HG03097 (cell line): ENCODE data around the gene FOXO1.

Experiments
- ATAC-seq: cut with Tn5 transposase; IDR thresholded peaks from one replicate; pipeline ENCODE4 v1.9.1; 2021; ENCODE audit not compliant: unreplicated experiment, low FRiP score

FOXO1 gene

DNA sequence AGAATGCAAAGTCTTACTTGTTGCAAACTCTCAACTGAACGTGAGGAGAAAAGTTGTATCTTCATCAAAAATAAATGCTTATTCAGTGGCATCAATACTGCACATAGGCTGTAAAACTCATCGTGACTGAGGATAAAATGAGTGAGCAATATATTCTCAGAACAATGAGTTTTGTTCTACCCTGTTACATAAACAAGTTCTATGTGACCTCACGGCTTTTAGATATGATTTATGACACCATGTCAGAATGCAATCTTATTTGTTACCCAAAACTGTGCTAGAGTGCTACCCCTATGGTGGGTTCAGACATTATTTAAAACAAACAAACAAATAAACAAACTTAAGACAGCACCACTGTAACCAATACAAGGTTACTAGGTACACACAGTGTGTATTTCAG, 55.4 kb downstream of the FOXO1 start:
- ATAC-seq, result no peak

- ATAC-seq, result no peak
Measured at GRCh38 chr13:40609972-40610726, 56.3 kb downstream of the FOXO1 start.

- no peak for ATAC-seq
Measured at GRCh38 chr13:40608308-40608707, 58.1 kb downstream of the FOXO1 start.

GRCh38 chr13:40605573-40605972, 60.9 kb downstream of the FOXO1 start:
- no peak for ATAC-seq

DNA sequence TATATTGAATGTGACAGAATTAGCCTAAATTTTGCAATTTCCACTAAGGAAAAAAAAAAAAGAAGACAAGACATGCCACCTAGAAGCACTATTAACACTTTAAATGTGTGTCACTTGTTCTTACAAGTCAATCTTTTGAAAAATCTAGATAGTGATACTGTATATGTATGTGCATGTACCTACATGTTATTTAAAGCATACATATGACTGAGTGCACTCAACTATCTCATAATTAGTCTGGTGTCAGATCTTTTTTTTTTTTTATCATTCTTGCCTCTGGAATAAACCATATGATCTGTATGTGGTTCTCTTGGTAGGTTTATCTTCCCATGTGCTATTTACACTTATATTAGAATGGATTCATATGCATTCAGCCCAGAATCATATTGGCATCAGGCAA, 62.3 kb downstream of the FOXO1 start:
- ATAC-seq, result no peak

GRCh38 chr13:40600149-40600751, 66.2 kb downstream of the FOXO1 start:
- no peak for ATAC-seq

GRCh38 chr13:40599747-40600146, 66.7 kb downstream of the FOXO1 start:
- no peak for ATAC-seq

DNA sequence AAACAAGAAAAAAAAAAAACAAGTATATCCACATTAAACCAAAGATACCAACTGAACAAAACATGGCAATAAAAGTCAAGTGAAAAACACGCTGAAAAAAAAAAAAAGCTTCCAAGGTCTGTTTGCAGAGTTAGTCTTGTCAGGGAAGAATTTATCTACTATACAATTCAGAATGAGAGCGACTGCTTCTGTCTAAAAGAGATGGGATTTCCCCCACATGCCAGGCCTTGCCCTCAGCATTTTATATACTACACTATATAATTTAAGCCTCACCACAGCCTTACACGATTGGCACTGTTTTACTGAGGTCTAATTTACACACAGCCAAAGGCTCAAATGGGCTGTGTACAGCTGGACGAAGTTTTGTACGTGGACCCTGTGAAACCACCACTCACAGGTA, 67.3 kb downstream of the FOXO1 start:
- no peak for ATAC-seq

DNA sequence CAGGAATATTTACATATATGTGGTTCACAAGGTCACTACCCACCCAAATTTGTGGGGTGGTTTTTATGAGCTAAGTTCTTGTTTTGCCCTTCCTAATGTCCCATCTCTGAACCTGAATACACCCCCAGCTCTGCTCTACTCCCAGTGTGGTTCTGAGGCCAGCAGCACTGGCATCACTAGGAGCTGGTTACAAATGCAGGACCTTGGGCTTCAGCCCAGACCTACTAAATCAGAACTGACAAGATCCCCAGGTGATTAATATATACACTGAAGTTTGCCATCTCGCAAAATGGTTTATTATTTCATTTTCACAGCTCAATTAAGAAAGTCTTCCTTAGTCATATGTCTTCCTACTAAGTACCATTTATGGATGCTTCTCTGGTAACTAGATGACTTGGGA, 67.9 kb downstream of the FOXO1 start:
- no peak for ATAC-seq

DNA sequence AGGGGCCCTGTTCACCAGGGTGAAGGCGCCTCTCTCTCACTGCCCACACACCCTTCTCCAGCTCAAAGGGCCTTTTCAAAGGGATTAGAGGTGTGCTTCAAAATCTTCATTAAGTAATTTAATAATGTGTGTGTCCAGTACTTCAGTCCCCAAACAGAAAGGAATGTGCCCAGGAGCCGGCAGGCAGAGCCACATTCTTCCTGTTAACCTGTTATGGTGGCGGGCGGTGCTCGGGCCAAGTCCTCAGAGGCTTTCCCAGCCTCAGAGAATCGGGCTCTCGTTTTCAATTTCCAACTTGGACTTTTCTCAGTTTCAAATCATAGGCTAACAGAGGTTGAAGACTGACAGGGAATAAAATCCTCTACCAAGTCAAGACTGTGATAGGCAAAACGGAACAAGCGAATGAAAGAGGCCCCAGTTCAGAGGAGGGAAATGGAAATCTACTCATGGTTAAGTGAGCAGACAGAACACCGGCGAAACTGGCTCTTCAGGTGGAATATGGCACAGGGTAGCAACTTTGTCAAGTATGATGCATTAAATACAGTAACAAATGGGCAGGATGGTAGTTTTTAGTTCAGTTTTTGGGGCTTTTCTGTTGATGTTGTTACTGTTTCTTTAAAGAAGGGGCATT, 68.6 kb downstream of the FOXO1 start:
- no peak for ATAC-seq

DNA sequence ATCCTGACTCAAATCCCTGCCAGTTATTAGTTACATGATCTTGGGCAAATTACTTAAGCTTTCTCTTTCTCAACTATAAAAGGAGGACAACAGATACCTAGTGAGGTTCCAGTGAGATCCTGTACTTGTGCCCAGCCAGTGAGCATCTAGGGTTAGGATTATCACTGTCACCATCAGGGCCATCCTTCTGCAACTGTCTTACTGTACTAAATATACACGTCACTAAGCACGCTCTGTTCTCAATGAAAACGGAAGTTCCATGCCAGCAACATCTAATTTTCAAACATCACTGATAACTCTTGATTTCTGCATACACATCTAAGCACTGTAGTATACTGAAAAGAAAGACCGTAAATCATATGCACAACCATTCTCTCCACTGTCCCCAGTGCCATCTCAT, 70.0 kb downstream of the FOXO1 start:
- no peak for ATAC-seq

GRCh38 chr13:40595693-40596092, 70.7 kb downstream of the FOXO1 start:
- ATAC-seq, result no peak

DNA sequence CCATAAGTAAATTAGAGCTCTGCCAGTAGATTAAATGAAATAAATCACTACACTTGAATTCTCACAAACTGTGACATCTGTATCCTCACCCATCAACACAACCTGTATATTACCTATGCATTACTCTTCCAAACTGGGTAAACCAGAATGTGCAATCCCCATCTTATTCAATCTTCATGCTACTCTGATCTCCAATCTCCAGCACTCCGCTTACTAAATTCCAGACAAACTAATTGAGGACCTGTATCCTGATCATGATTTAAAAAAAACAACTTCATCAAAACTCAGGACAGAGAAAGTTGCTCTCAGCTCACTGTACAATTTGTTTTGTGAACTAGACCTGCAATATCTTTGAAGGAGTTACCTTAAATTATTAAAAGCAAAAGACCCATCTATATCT, 74.4 kb downstream of the FOXO1 start:
- no peak for ATAC-seq

- no peak for ATAC-seq
Measured at GRCh38 chr13:40591091-40591490, 75.3 kb downstream of the FOXO1 start.

DNA sequence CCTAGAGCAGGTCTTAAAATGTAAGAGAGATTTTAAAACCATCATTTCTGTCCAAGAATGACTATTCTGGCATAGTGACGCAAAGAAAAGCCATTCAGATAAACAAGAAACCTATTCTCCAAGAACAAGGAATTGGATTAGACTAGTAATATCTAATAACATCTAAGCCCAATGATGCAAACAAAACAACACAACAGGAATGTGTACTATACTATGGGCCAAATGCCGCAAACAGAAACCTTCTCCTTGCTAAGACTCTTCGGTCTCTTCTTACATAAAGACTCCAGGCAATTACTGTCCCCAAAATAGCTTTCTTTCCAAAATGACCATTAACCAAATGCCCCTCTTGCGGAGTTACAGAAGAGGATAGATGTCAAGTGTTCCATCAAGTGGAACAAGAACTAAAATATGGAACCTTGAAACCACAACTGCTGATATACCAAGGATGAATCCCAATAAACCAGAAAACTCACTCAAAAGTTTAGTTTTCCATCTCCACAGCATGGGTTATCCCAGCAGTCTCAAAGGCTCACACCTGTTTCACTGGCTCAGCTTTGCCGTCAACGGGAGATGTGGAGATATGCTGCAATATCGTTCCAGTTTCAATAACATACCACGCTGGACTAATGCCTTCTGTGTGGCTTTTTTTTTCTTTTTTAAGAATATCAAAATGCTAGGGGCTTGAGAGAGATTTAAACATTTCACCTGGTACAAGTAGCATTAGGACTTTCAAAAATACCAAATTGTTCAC, 76.2 kb downstream of the FOXO1 start:
- no peak for ATAC-seq

DNA sequence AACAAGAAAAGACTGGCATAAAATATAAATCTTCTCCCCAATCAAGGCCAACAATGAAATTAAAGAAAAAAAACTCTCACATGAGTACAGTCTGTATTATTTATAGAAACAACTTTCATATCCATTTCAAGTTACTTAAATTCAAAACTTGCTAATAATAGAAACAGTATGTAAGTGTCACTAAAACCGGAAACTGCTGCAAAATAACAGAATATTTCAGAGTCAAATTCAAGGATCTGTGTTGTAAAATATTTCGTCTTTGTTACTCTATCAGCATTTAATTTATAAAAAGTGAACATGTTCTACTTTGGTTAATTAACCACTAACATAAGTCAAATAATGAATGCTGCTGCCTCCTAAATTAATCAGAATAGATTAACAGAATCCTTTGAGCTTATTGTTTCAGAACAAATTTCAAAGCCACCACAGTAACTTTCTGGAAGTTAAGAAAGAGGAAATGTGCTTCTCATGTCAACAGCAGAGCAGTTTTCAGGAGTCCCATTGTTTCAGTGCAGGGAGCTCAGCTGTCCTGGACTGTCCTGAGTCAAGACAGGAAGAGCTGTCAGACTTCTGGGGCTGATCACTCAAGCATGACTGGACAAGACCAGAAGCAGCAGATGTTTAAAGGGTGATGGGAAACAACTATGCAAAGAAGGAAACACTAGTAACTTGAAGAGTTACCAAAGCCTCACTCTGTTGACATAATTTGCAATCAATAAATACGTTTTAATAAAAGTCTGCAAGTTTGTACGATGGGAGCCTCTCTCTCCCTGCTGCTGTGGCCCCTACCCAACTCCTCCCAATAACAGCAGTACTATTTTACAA, 76.9 kb downstream of the FOXO1 start:
- ATAC-seq, result peak; percentile 83

DNA sequence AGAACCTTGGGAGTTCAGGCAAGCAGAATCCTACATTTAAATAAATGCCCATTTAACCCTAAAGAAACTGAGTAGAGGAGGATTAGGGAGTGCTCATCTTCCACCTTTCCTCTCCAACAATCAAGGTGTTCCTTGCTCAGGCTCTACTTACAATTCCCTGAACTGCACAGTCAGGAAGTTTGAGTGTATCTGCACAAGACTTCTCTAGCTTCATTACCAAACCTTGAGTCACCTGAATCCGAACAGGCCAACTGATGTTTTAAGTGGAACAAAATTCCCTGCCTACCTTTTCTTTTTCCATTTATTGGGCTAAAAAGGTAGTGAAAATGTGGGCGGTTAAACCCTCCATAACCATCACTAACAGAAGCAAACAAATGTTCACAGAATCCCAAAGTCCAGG, 78.3 kb downstream of the FOXO1 start:
- ATAC-seq, result no peak

- ATAC-seq, result no peak
Measured at GRCh38 chr13:40586886-40587565, 79.4 kb downstream of the FOXO1 start.

DNA sequence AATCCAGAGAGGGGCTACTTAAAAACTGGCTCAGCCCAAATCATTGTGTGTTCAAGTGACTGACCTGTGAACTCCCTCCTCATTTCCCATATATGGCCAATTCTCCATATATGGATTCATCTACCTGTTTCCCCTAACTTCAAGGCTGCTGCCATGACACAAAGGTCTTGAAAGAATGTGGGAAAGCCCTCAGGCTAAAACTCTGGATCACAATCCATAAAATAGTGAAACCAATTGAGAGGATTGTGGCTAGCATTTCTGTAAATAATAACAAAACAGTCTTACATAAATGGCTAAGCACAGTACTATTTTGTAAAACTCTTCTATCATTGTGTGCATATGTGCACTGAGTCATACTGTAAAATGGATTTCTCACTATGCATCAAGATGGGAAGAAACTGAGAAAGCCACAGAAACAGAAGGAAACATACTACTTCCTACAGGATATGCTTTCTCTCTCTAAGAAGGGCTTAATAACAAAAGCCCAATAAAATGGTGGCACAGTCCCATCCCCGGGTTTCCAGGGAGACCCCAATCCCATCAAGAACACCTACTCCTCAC, 80.5 kb downstream of the FOXO1 start:
- no peak for ATAC-seq

DNA sequence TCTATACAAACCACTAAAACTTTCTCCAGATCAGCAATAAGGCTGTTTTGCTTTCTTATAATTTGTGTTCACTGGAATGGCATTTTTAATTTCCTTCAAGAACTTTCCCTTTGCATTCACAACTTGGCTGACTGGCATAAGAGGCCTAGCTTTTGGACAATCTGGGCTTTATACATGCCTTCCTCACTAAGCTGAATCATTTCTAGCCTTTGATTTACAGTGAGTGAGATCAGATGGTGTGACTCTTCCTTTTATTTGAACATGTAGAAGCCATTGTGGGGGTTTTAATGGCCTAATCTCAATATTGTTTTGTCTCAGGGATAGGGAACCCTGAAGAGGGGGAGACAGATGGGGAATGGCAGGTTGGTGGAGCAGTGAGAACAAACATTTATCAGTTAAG, 82.7 kb downstream of the FOXO1 start:
- no peak for ATAC-seq
